ENCODE data around the gene SLC17A9.

- TF ChIP-seq CTCF (IDR thresholded peaks at IDR 0.05) = no peak
- TF ChIP-seq POLR2A (IDR thresholded peaks at IDR 0.05) = no peak
Observed at GRCh38 chr20:62935968-62936585, 16.4 kb upstream of the SLC17A9 start.

Data from Peyer's patch (tissue), 4 donors.